ENCODE results near the gene UTP11.
A peak's percentile ranks its signal among the peaks of the same experiment; 100 is the strongest.

Gene UTP11

GRCh38 chr1:38003261-38004250 is 9.0 kb upstream of the UTP11 start:
- DNase-seq = no peak

DNA sequence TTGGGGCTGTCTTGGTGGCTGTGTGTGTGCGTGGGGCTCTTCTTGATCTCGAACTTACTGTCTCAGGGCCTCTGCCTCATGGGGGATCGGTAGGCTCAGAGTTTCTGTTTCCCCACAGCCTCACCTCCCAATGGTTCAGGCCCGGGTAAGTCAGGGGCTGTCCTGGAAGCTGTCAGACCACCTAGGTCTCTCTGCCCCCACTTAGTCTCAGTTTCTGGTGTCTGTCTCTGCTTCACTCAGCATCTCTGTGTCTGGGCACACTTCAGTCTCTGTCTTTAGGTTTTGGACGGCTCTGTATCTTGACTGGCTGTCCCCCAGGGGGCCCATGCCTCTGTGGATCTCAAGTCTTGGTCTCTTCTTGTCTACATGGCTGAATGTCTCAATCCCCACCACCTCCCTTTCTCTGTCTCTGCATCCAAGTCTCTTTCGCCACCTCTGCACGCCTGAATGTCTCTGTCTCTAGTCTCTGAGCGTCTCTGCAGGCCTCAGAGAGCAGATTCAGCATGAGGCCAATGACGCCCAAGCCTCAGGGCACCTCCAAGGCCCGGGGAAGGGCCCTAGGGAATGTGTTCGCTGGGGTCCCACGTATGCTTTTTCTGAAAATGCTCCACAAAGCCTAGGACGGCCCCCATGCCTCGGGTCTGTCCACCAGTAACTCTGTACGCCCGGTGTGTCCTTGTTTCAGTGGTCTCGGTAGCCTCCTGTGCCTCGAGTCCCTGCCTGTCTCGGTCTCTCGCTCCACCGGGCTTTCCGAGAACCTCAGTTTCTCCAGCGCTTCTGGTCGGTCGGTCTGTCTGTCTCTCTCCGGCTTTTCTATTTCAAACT is 8.0 kb upstream of the UTP11 start:
- peak in 2 of 6 experiments; percentile 25 to 29 for DNase-seq

- peak in 5 of 6 experiments; percentile 6 to 62 (median 35) for DNase-seq
Observed at GRCh38 chr1:38005195-38006007, 7.1 kb upstream of the UTP11 start, which contains the start of gene FHL3. TSS of gene FHL3 (minus strand) at chr1:38005514. CDS start at chr1:37999412, 6,102 bp downstream.

DNA sequence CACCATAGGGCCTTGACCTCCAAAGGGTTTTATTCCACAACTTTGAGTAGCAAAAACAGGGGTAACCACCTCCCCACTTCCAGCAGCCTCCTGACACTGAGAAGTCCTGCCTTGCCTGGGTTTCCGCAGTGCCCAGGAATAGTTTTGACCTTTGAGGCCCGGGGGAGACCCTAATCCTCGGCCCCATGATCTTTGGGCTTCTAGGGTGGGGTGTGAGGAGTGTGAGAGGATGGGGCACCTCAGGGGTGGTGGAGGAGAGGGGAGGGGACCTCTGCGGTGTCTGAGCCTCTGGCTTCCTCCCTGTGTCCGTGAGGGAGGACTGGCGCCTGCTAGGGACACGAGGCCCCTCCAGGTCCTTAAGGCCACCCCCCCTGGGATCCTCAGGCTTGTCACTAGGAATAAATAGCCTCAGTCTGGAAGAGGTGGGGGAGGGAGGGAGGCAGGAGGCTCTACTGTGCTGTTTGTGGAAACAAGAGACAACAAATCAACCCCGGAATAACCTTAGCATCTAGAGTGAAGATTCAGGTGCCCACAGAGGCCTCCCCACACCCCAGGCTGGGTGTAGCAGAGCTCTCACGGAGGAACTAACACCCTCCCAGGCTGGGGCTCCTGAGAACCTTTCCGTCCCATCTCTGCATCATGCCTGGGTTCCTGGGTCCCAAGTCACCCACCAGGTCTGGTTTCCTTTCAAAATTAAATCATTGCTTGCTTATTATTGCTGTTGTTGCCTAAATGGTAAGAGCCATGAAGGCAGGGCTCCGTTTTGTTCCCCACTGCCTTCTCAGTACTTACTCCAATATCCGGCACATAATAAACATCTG is 6.3 kb upstream of the UTP11 start:
- no peak for DNase-seq

DNA sequence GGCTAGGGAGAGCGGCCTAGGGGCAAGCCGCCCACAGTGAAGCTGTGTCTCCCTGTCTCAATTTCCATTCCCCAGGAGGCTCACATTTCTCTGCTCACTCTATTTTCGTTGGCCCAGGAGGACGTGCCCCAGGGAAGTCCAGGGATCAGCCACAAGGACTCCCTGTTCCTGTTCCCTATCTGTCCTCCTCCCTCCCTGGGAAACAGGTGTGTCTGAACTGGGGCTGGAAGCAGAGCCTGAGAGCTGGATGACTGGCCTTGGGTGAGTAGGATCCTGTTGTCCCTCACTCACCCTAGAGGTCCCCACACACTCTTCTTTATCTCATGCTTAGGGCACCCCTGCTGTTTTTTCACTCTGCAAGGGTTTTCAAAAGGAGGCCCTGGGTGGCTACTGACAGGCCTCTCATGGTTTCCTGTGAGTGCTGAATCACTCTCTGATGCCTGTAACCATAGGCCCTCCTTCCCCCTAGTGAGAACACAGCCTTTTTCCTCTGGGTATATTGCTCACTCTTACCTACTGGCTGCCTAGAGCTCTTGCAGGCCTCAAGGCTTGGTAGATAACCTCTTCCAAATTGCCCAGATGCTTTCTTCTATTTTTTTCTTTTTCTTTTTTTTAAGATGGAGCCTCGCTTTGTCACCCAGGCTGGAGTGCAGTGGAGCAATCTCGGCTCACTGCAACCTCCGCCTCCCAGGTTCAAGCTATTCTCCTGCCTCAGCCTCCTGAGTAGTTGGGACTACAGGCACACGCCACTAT is 3.3 kb upstream of the UTP11 start:
- peak in 3 of 6 experiments; percentile 5 to 28 (median 14) for DNase-seq

GRCh38 chr1:38009841-38010180 is 2.7 kb upstream of the UTP11 start:
- no peak for DNase-seq

DNA sequence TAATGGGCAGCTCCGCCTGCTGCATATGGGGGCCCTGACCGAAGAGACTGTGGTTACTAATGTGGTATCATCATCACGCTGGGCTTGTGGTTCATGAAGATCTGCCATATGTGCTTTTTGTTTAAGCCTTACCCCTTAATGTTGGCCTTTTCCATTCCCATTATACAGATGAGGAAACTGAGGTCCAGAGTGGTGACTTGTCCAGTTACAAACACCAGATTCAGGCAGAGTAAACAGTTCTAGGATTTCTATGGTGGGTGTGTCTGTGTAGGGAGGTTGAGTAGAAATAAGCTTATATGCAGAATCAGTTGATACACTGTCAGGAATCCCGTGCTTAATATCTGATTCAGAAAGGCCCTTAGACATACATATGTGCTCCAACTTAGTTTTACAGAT is 691 bp downstream of the UTP11 start:
- DNase-seq = no peak

DNA sequence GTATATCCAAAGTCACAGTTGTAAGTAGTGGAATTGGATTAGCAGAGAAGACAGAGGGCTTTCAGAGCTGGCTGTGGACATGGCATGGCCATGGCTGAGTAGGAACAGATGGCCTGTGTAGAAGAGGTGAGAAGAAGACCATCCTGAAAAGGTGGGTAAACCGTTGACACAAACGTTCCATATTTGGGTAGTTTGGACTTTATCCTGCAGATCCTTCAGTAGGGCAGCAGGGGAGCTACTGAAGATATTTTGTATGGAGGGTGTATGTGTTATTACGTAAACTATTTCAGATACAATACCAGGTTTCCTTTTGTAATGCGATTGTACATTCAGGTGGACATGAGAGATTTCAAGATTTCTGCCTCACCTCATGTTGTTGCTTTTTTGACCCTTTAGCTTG is 1.6 kb downstream of the UTP11 start:
- no peak for DNase-seq

DNA sequence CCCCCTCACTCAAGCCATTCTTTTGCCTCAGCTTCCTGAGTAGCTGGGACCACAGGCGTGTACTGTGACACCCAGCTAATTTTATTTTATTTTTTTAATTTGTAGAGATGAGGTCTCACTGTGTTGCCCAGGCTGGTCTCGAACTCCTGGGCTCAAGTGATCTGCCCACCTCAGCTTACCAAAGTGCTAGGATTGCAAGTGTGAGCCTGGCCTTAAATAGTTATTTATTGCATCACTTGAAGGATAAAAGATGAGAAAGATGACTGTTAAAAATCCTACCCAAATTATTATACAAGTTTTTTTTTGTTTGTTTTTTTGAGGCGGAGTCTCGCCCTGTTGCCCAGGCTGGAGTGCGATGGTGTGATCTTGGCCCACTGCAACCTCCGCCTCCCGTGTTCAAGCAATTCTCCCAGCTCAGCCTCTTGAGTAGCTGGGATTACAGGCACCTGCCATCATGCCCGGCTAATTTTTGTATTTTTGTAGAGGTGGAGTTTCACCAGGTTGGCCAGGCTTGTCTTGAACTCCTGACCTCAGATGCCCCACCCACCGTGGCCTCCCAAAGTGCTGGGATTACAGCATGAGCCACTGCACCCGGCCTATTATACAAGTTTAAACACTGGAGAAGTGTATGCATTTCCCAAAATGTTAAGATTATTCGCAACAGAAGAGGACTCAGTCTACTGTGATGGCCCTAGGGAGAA is 2.3 kb downstream of the UTP11 start:
- DNase-seq = no peak

DNA sequence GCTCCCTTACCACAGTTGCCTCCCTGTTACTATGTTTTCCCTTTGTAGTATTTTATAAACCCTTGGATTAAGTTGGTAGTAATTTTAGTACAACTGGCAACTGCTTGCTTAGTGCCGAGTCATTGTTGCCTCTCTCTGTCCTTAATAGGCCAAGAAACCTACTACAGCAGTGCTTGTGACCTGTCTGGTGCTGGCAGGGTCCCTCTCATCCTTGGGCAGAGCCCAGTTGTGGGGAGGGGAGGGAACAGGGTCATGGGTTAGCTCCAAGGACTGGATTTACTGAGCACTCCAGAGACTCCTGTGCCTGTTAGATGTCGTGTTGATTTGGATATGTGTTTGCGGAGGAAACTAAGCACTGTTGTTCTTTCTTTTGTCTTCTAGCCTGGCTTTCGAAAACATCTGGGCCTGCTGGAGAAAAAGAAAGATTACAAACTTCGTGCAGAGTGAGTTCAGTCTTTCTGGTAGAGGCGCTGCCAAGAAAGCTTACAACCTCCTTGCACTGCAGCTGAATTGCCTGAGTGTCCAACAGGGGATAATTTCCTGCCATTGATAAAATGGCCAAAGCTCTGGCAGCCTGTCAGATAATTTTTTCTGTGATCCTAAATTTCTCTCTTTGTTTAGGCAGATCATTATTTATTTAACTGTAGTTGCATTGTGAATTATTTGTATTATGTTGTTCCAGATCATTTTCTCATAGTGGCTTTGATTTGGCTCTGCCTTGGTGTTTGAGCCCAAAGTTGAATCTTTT is 3.6 kb downstream of the UTP11 start:
- DNase-seq = no peak

GRCh38 chr1:38018864-38019343 is 6.4 kb downstream of the UTP11 start:
- peak in 3 of 6 experiments; percentile 12 to 37 (median 34) for DNase-seq

DNA sequence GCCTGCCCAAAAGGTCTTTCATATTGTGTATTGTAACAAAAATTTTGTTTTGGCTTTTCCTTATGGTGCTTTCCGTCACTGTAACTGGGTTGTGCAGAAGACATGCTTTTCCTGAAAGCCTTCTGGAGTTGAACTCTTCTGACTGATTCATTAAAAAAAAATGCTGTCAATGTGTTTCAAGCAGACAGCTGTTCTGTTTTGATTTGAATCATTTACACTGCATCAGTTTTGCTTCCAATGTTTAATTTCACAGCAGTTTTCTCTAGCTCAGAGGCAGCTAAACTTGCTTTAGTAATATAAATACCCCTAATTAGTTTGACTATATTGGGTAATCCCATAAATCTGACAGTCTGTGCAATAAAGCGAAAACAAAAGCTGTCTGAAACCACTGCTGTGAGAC is 7.9 kb downstream of the UTP11 start:
- DNase-seq = no peak

- DNase-seq = no peak
Observed at GRCh38 chr1:38021969-38022368, 9.4 kb downstream of the UTP11 start.

DNA sequence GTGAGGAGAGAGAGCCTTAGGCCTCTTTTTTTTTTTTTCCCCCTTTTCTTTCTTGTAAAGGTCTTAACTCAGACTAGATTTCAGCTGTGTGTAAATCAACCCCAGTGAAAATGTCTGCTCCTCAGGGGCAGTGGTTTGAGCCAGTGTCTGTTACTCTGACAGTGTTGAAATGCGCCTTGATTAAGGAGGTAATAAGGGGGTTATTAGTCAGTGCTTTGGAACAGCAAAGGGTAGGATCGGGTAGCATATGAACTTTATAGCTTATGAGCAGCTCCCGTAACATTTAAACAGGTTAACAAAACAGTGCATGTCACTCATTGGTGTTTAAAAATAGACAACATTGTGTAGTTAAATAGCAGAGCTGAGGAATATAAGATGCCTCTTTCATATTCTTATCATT is 10.3 kb downstream of the UTP11 start:
- no peak for DNase-seq

DNA sequence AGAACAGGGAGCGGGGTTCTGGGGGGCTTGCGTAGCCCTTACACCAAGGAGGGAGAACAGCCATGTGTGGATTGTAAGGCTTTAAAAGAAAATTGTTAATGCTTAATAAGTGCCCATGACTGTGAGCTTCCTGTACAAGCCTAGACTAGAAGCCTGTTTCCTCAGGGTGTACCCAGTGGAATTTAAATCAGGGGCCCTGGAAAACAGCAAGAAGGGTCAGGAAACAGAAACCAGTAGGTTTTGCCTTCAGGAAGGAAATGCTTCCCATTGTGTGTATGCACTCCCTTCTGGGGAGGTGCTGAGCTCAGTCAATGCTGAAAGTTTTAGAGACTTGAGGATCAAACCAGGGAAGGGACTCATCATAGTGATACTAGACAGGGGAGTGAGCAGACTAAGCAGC is 12.7 kb downstream of the UTP11 start:
- DNase-seq = no peak

GRCh38 chr1:38025664-38026063 is 13.1 kb downstream of the UTP11 start:
- no peak for DNase-seq

DNA sequence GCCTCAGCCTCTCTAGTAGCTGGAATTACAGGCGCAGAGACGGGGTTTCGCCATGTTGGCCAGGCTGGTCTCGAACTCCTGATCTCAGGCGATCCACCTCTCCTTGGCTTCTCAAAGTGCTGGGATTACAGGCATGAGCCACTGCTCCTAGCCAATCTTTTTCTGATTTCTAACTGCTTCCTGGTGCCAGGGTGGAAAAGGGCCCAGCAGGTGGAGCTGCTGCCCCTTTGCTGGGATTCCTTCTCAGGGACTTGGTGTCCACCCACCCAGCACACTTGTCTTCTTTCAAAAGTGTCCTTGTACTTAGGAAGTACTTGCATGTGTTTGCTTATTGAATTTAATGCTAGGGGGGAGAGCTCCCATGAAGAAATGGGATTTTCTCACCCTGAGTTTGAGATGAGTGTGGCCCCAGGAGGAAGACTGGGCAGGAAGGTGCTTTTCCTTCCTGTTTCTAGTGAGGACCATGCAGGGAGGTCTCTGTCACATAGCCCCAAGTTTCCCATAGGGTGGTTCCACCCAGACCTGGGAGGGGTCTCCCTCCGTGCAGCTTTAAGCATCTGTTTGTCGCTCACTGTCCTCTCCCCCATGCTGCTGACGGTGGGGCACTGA is 14.2 kb downstream of the UTP11 start:
- DNase-seq = peak in 1 of 6 experiments; percentile 8

DNA sequence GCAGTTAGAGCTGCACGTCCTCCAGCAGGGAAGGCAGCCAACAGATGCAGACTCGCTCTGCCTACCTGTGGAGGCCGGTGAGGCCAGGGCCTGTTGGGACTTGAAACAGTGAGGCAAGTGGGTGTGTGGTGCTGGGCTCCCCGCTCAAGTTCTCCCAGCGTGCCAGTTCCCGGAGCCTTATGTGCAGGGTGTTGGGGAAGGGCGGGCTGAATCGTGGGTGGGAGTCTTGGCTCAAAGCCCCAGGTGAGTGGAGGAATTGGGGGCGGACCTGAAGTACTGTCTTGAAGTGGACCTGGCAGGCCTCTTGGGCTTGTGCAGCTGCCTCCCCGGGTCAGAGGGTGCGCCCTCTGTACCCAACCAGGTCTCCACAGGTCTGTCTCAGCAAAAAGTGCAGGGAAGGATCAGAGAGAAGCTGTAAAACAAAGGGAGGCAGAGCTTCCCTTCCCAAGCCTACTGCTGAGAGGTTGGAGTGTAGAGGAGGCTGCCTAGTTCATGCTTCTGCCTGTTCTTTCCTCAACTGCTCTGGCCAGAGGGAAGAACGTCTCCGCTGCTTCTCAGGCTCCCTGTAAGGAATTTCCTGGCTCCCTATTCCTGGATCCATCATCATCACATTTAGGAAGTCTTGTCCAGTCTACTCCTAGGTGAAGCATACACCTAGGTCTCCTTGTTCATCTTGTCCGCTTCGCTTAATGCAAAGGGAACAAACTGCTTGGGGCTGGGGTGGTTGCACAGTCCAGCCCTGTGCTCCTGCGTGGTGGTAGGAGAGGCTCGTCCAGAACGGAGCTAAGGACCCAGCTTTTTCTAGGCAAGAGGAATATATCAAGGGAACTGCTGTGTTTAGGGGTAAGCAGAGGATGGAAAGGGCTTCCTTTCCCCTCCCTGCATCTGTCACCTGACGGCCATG is 14.9 kb downstream of the UTP11 start:
- DNase-seq = no peak

Data from stimulated activated naive CD4-positive, alpha-beta T cell (primary cell).